Stomach (tissue), 19 donors: Measurements from ENCODE around the gene RAB30. TPM values are rescaled to one million over a fixed set of nuclear protein-coding genes. Genes with fewer than 3 reads are reported as not detected.
A peak's percentile ranks its signal among the peaks of the same experiment; 100 is the strongest.

ENCODE experiments used
- DNase-seq, 2 donors: peaks; one replicate each; pipeline versions ENCODE4 v3.0.0 to v3.0.0-alpha.2; 2013 to 2019
- H3K27ac ChIP-seq, 5 donors: fragments of 200-600 bp in 4 of 5; sonication (generic) in 4 of 5; one replicate each; pipeline ENCODE4 v1.5.1; 2013 to 2019; ENCODE audit warnings: mild to moderate bottlenecking in 1 of 5, moderate library complexity in 1 of 5
- H3K27me3 ChIP-seq, 3 donors: fragments of 200-600 bp; sonication (generic); one replicate each; pipeline ENCODE4 v1.5.1; 2017 to 2019; ENCODE audit warnings: mixed run types in 1 of 3
- H3K36me3 ChIP-seq, 4 donors: fragments of 200-600 bp; sonication (generic); 1 replicate in 3 of 4; 2 replicates in 1 of 4; pipeline ENCODE4 v1.5.1; 2016 to 2019
- H3K4me1 ChIP-seq, 4 donors: fragments of 200-600 bp; sonication (generic); one replicate each; pipeline ENCODE4 v1.5.1; 2016 to 2019
- H3K4me3 ChIP-seq, 4 donors: fragments of 200-600 bp; sonication (generic) in 3 of 4; one replicate each; pipeline ENCODE4 v1.5.1; 2016 to 2019; ENCODE audit warnings: mild to moderate bottlenecking in 1 of 4
- H3K9me3 ChIP-seq, 4 donors: fragments of 200-600 bp; sonication (generic); one replicate each; pipeline ENCODE4 v1.5.1; 2016 to 2019
- EP300 ChIP-seq: sonication (generic); formaldehyde crosslinking; IDR thresholded peaks from one replicate; pipeline ENCODE4 v1.6.1; 2017; ENCODE audit warnings: antibody characterized with exemption
- POLR2A ChIP-seq, 4 donors: fragments of 450-650 bp; IDR thresholded peaks; one replicate each; pipeline ENCODE4 v1.6.1; 2016; ENCODE audit warnings: antibody characterized with exemption in 4 of 4, control low read depth in 2 of 4, mild to moderate bottlenecking in 1 of 4, moderate library complexity in 1 of 4
- POLR2AphosphoS5 ChIP-seq, 3 donors: sonication (generic); formaldehyde crosslinking; IDR thresholded peaks; one replicate each; pipeline ENCODE4 v1.6.1; 2016; ENCODE audit warnings: antibody characterized with exemption in 3 of 3
- WGBS, 5 donors: extraction: QIAGEN DNeasy Blood & Tissue Kit in 3 of 5; methylation state at CpG; one replicate each; pipeline versions ENCODE4 v1.1.5 to v1.1.7; 2013 to 2018; 5-methylcytosine and 5-hydroxymethylcytosine counted together
- intact Hi-C: fragments of 100-400 bp; cut with DNase I; formaldehyde crosslinking; loops from one replicate; pipeline ENCODE4 v1.15.1; 2023; ENCODE audit warnings: low total_unique reads
- long read RNA-seq, 10 donors: transcript quantifications; one replicate each; lab custom pipeline, GENCODE V29; 2026
- polyA plus RNA-seq, 3 donors: library from polyadenylated mRNA; stranded (reverse); fragments of 200-250 nt; gene quantifications; one replicate each; pipeline ENCODE4 v1.2.3, GENCODE V29; 2013
- total RNA-seq, 5 donors: library from RNA; depleted of rRNA; stranded (reverse); fragments of >200 nt; gene quantifications; one replicate each; pipeline versions ENCODE4 v1.1.0 to v1.2.3, GENCODE V29; 2014 to 2016
- TF ChIP-seq, protein P1 (sequence below), 7 experiments: fragments of 450-650 bp in 4 of 7; fragments of 200-600 bp in 3 of 7; sonication (generic) in 3 of 7; IDR thresholded peaks; one replicate each; pipeline ENCODE4 v1.5.1; 2016 to 2019; ENCODE audit warnings: antibody characterized with exemption in 7 of 7, control low read depth in 2 of 7, mild to moderate bottlenecking in 1 of 7
- donor health status: healthy with polysubstance abuse.
- donor health status: Bipolar disorder and iron deficiency.
- donor health status: healthy.

RAB30 gene, protein sequence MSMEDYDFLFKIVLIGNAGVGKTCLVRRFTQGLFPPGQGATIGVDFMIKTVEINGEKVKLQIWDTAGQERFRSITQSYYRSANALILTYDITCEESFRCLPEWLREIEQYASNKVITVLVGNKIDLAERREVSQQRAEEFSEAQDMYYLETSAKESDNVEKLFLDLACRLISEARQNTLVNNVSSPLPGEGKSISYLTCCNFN
- total RNA-seq (10 to 100 TPM in 1 of 5 donors, 1 to 10 TPM in 3, under 1 TPM in 1; 0.29 to 14.0 (median 3.9) TPM), polyA plus RNA-seq (1 to 10 TPM; 1.5 to 5.3 (median 2.2) TPM)
- long read RNA-seq, donor 1, result 0 reads
- long read RNA-seq, donor 2, partial matches to known transcripts, result 0 of 2 reads
- long read RNA-seq, donor 2, other reads (novel, unspliced or antisense), result 0 of 2 reads
- long read RNA-seq, donor 3, result 0 reads
- long read RNA-seq, donor 4, result 0 reads
- long read RNA-seq, donor 5, partial matches to known transcripts, result 0 of 2 reads
- long read RNA-seq, donor 5, other reads (novel, unspliced or antisense), result 0 of 2 reads
- long read RNA-seq, donor 6, partial matches to known transcripts, result 0 of 2 reads
- long read RNA-seq, donor 6, other reads (novel, unspliced or antisense), result 0 of 2 reads
- long read RNA-seq, donor 7, transcript RAB30-205 (5 exons, 792 nt), result major isoform, 9 of 9 reads
- long read RNA-seq, donor 7, partial matches to known transcripts, result 0 of 9 reads
- long read RNA-seq, donor 7, other reads (novel, unspliced or antisense), result 0 of 9 reads
- long read RNA-seq, donor 8, partial matches to known transcripts, result 0 of 1 reads
- long read RNA-seq, donor 8, other reads (novel, unspliced or antisense), result 0 of 1 reads
- long read RNA-seq, donor 9, partial matches to known transcripts, result 0 of 2 reads
- long read RNA-seq, donor 9, other reads (novel, unspliced or antisense), result 0 of 2 reads
- long read RNA-seq, donor 10, result 0 reads

DNA sequence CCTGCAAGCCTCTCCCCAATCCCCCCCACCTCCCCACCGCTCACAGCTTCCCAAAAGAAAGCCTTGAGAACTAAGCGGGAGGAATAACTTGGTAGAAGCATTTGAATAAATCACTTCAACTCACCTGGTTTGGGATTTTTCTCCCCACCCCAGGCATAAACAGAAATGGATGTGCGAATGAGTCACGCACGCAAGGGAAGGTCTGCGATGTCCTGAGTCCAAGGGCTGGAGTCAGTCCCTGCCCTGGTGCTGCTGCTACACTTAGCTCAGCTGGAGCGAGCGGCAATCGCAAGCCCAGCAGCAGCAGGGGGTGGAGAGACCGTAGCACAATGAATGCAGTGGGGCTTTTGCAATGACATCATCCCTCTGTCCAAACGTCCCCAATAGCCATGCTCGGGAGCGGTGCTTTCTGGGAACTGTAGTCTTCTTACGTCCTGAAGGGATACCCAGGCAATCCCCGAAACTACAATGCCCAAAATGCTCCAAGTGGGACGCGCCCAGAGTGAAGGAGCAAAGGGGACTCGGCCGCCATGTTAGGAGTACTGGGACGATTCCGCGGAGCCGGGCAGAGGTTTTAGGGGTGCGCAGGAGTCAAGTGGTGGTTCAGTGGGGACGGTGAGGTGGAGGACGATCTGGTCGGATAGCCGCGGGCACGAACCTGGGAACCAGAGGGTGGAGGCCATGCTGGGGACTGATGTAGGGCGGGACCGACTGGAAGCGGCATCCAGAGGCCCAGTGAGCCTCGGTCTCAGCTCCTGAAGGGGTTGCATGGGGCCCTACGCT is at the start of gene RAB30:
Gene RAB30, minus strand, starts transcription at position 331 of the 783 bp plus-strand sequence. CDS start 74,581 bp downstream, outside the sequence.
- TF ChIP-seq POLR2AphosphoS5 (IDR thresholded peaks at IDR 0.05) (peak; percentile 96 to 99 (median 99)), POLR2A (IDR thresholded peaks at IDR 0.05) (peak in 2 of 4 donors; percentile 74 to 81)
- TF ChIP-seq, protein P1, sequence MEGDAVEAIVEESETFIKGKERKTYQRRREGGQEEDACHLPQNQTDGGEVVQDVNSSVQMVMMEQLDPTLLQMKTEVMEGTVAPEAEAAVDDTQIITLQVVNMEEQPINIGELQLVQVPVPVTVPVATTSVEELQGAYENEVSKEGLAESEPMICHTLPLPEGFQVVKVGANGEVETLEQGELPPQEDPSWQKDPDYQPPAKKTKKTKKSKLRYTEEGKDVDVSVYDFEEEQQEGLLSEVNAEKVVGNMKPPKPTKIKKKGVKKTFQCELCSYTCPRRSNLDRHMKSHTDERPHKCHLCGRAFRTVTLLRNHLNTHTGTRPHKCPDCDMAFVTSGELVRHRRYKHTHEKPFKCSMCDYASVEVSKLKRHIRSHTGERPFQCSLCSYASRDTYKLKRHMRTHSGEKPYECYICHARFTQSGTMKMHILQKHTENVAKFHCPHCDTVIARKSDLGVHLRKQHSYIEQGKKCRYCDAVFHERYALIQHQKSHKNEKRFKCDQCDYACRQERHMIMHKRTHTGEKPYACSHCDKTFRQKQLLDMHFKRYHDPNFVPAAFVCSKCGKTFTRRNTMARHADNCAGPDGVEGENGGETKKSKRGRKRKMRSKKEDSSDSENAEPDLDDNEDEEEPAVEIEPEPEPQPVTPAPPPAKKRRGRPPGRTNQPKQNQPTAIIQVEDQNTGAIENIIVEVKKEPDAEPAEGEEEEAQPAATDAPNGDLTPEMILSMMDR (IDR thresholded peaks at IDR 0.05), result no peak
- peak within 1 kb of the TSS; percentile 93 to 97 (median 95) for H3K27ac ChIP-seq
- peak within 1 kb of the TSS; percentile 62 to 79 (median 68) for H3K4me3 ChIP-seq
- WGBS, 5 donors, result 0 to 1% (median 0%) methylated on average over 34 to 35 of the region's 35 CpGs
- DNase-seq, result peak; percentile 96 to 100
- H3K4me1 ChIP-seq, result peaks cover 14 to 70% (median 38%) of the 10 kb centered on the region in 4 donors
- H3K9me3 ChIP-seq, result no peaks in the 10 kb centered on the region
- intact Hi-C loops, result loop anchor here (10.0 kb wide), 1 partner anchor 83 kb away; the partner anchor contains the start of gene PCF11
- peaks cover 0 to 19% (median 8%) of the 10 kb centered on the region in 4 donors for H3K36me3 ChIP-seq
- H3K27me3 ChIP-seq, result no peaks in the 10 kb centered on the region

DNA sequence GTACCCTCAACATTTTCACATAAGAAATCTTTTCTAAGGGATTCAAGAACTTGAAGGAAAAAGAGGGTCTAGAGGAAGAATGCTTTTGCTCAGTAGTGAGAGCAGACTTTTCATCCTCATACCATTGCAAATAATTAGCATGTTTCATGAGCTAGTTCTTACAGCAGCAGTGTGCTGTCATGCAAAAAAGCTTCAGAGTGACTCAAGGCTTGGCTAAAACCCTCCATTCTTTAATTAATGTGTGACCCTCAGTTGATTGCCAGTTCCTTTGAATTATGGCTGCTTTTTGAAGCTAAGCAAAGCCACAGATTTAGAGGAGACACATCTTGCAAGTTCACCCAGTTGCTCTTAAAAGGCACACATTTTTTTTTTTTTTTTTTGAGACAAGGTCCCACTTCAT is 48.6 kb upstream of the RAB30 start:
- H3K27ac ChIP-seq, result no peak overlapping the region
- H3K4me1 ChIP-seq, result peaks cover 0 to 26% (median 18%) of the 10 kb centered on the region in 4 donors
- no peak overlapping the region for H3K4me3 ChIP-seq
- intact Hi-C loops, result no loop called here
- TF ChIP-seq POLR2AphosphoS5 (IDR thresholded peaks at IDR 0.05) (no peak), EP300 (no peak), POLR2A (IDR thresholded peaks at IDR 0.05) (no peak)
- TF ChIP-seq, protein P1 (IDR thresholded peaks at IDR 0.05), result no peak
- H3K27me3 ChIP-seq, result no peaks in the 10 kb centered on the region
- no peaks in the 10 kb centered on the region for H3K9me3 ChIP-seq
- DNase-seq, result no peak
- H3K36me3 ChIP-seq, result no peaks in the 10 kb centered on the region

DNA sequence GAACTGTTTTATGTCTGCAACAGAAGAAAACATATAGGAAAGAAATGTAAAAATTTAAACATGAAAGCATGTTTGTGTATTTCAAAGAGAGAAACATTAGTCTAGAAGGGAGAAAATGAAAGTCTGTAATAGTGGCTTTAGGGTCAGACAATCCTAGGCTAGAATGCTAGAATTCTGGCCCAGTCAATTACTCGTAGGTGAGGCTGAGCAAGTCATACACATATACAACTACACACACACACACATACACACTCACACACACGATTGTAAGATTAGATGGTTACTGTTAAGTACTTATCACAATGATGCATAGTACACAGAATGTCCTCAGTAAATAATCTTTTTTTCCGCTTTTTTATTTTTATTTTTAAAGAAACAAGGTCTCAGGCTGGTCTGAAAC is 47.5 kb upstream of the RAB30 start:
- H3K36me3 ChIP-seq, result no peaks in the 10 kb centered on the region
- intact Hi-C loops, result no loop called here
- H3K4me1 ChIP-seq, result peaks cover 0 to 26% (median 20%) of the 10 kb centered on the region in 4 donors
- no peak for DNase-seq
- WGBS, 5 donors, result 59 to 73% (median 61%) methylated on average over 3 of the region's 3 CpGs
- H3K27me3 ChIP-seq, result no peaks in the 10 kb centered on the region
- TF ChIP-seq, protein P1 (IDR thresholded peaks at IDR 0.05), result no peak
- TF ChIP-seq POLR2AphosphoS5 (IDR thresholded peaks at IDR 0.05) (no peak), EP300 (no peak), POLR2A (IDR thresholded peaks at IDR 0.05) (no peak)
- no peaks in the 10 kb centered on the region for H3K9me3 ChIP-seq
- no peak overlapping the region for H3K4me3 ChIP-seq
- H3K27ac ChIP-seq, result peak overlapping the region in 1 of 5 donors; percentile 28

DNA sequence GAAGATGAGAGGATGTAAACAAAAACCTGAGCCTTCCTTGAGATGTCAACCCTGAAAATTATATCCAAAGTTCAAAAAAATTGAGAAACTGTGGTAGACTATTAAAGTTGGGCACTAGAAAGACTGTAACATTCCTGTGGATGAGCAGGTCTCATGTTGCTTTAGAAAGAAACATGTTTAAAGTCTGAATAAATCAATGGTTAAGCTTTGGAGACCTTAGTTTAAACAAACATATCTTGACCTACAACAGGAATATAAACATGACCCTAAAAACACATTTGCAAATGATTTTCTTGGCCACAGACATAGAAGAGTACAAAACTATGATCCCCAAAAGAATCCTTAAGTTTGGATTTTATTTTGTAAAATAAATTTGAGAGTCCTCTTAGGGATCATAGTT is 47.1 kb upstream of the RAB30 start:
- Histone ChIP-seq H3K4me3 (no peak overlapping the region), H3K27ac (peak overlapping the region in 1 of 5 donors; percentile 28), H3K27me3 (no peaks in the 10 kb centered on the region), H3K36me3 (no peaks in the 10 kb centered on the region), H3K4me1 (peaks cover 0 to 26% (median 20%) of the 10 kb centered on the region in 4 donors), H3K9me3 (no peaks in the 10 kb centered on the region)
- TF ChIP-seq EP300 (no peak), POLR2AphosphoS5 (IDR thresholded peaks at IDR 0.05) (no peak), POLR2A (IDR thresholded peaks at IDR 0.05) (no peak)
- TF ChIP-seq, protein P1 (IDR thresholded peaks at IDR 0.05), result no peak
- no peak for DNase-seq
- intact Hi-C loops, result no loop called here
